H1 (cell line): ENCODE data around the gene FBH1. TPM values are rescaled to one million over a fixed set of nuclear protein-coding genes. Genes with fewer than 3 reads are reported as not detected.

Experiments
- SP1 ChIP-seq: IDR thresholded peaks from 2 replicates; pipeline ENCODE4 v1.6.1; 2011; ENCODE audit warnings: low read depth, low read length
- polyA plus RNA-seq, 7 experiments: library from polyadenylated mRNA; depleted of rRNA in 3 of 7; stranded (reverse) in 5 of 7; unstranded in 2 of 7; fragments of >200 nt in 5 of 7; fragments of 200-250 nt in 2 of 7; gene quantifications; 1 replicate in 5 of 7; 2 replicates in 1 of 7; 4 replicates in 1 of 7; pipeline versions ENCODE4 v1.2.1 to v1.2.3, GENCODE V29; 2011 to 2013; ENCODE audit warnings: missing spikeins in 2 of 7, mixed read lengths in 2 of 7
- total RNA-seq: library from RNA; stranded (reverse); fragmentation: NEBNext Ultra II Directional; extraction: Animal tissue kit (Norgen Biotek cat#: 25700); gene quantifications from 2 replicates; pipeline ENCODE4 v1.2.1, GENCODE V29; 2021
- TF ChIP-seq, protein P1 (sequence below): IDR thresholded peaks from 2 replicates; pipeline ENCODE4 v1.6.1; 2012; ENCODE audit warnings: inconsistent platforms

The FBH1 gene
- total and polyA plus RNA-seq, 2 of the 8 experiments (the other 6 are each of a cell fraction or from before 2014, with no cell fraction given) = 31.1 to 51.8 TPM

GRCh38 chr10:5898163-5898562 is 8.1 kb downstream of the FBH1 start (continued):
- no peak for TF ChIP-seq SP1
- TF ChIP-seq, protein P1, sequence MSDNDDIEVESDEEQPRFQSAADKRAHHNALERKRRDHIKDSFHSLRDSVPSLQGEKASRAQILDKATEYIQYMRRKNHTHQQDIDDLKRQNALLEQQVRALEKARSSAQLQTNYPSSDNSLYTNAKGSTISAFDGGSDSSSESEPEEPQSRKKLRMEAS = no peak
